C4-2B (cell line): ENCODE measurements around the gene KRI1.

Experiments used
- H3K27ac ChIP-seq: fragments of 450-650 bp; 2 replicates; pipeline ENCODE4 v1.5.1; 2017
- ZFX ChIP-seq: fragments of 450-650 bp; IDR thresholded peaks from 2 replicates; pipeline ENCODE4 v1.6.1; 2017
- TF ChIP-seq, protein P1 (sequence below): fragments of 450-650 bp; conservative IDR thresholded peaks from 2 replicates; pipeline ENCODE4 v1.5.1; 2017; ENCODE audit warnings: mild to moderate bottlenecking

The KRI1 gene

DNA sequence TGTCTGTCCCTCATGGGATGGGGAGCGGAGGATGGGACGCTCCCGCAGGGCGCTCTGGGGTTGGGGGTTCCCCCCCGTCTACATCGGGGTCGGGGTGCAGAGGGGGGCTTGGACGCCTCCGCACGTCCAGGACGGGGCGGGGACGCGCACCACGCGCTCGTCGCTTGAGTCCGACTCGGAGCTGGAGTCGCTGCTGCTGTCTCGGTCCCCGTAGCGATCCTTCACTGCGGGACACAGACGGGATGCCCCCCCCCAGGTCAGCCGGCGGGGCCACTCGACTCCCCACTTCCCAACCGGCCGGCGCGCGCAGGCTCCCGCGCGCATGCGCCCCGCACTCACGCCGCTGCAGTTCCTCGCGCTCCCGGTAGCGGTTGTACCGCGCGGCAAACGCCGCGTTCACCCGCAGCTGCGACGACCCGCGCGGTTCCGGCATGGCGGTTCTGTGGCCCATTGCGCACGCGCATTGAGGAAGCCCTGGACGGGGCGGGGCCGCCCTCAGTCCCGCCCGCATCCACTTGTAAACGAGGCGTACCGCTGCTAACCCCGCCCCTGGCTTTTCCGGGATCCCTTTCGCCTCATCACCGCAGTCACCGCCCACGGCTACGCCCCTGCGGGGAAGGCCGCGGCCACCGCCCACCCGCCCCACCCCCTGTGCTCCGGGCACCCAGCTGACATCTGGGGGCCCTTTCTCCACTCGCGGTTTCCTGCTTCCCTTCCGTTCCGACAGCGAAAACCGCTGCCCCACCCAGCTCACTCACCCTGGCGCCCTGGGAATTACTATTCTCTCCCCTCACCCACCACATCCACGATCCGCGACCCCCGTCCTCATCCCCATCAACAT is at the start of gene KRI1:
Gene KRI1 (minus strand): TSS at position 444 of the 841 bp plus-strand sequence. CDS start 11 bp downstream, at position 433.
- TF ChIP-seq ZFX: no peak
- TF ChIP-seq, protein P1, sequence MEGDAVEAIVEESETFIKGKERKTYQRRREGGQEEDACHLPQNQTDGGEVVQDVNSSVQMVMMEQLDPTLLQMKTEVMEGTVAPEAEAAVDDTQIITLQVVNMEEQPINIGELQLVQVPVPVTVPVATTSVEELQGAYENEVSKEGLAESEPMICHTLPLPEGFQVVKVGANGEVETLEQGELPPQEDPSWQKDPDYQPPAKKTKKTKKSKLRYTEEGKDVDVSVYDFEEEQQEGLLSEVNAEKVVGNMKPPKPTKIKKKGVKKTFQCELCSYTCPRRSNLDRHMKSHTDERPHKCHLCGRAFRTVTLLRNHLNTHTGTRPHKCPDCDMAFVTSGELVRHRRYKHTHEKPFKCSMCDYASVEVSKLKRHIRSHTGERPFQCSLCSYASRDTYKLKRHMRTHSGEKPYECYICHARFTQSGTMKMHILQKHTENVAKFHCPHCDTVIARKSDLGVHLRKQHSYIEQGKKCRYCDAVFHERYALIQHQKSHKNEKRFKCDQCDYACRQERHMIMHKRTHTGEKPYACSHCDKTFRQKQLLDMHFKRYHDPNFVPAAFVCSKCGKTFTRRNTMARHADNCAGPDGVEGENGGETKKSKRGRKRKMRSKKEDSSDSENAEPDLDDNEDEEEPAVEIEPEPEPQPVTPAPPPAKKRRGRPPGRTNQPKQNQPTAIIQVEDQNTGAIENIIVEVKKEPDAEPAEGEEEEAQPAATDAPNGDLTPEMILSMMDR: peak; percentile 52
- H3K27ac ChIP-seq: peak within 1 kb of the TSS; percentile 95

DNA sequence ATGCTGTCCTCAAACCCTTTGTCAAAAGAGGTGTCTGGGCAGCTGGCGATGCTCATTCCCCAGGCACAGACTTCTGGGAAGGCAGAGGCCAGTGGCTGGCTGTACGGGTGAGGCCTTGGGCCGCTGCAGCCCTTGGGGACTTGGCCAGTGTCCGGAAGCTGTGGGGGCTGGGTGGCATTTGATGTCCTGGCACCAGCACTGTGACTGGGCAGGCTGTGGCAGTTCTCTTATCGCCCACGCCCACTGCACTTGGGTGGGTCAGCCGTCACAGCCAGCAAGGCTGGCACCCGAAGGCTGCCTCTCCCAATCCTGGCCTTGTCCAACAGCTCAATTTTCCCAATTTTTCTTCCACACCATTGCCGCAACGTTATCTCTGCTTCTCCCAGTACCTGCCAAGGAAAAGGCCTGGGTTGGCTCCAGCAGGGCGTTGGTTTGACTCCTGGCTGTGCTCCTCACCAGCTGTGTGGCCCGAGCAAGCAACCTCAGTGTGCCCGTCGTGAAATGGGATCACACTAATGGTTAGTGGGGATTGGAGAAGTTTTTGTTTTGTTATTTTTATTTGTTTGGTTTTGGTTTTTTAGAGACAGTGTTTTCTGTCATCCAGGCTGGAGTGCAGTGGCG is 46.8 kb upstream of the KRI1 start:
- TF ChIP-seq, protein P1: no peak
- no peak for TF ChIP-seq ZFX
- no peak overlapping the region for H3K27ac ChIP-seq

DNA sequence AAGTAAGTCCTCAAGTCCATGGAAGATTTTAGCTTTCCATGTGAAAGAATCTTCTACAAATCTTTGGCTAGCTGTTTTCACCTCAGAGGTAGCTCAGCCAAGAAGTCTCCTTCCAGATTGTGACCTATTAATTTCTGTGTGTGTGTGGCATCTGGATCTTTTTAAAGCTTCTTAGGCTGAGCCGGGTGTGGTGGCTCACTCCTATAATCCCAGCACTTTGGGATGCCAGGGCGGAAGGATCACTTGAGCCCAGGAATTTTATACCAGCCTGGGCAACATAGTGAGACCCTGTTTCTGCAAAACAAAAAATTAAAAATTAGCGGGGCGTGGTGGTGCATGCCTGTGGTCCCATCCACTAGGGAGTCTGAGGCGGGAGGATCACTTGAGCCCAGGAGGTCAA is 46.1 kb upstream of the KRI1 start:
- H3K27ac ChIP-seq: no peak overlapping the region
- no peak for TF ChIP-seq ZFX
- TF ChIP-seq, protein P1: no peak

DNA sequence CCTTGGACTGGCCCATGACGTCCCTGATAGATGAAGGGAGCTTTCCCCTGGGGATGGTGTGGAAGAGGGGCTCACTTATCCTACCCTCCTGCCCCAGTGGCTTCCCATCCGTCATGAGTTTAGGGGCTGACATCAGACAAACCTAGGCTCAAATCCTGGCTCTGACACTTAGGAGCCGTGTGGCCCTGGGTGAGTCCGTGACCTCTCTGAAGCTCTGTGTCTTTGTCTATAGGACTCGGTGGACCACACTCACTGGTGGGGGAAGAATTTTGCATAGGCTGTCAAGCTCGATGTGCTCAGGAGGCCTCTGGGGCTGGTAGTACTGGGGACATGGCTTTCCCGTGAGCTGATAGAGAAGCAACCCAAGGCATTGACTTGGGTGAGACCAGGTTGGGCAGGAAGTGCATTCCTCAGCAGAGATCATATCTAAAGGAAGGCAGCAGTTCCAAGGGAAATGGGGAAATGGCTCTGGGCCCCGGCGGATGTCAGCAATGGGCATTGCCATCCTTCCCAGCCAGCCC is 38.7 kb upstream of the KRI1 start:
- peak overlapping the region; percentile 29 for H3K27ac ChIP-seq

DNA sequence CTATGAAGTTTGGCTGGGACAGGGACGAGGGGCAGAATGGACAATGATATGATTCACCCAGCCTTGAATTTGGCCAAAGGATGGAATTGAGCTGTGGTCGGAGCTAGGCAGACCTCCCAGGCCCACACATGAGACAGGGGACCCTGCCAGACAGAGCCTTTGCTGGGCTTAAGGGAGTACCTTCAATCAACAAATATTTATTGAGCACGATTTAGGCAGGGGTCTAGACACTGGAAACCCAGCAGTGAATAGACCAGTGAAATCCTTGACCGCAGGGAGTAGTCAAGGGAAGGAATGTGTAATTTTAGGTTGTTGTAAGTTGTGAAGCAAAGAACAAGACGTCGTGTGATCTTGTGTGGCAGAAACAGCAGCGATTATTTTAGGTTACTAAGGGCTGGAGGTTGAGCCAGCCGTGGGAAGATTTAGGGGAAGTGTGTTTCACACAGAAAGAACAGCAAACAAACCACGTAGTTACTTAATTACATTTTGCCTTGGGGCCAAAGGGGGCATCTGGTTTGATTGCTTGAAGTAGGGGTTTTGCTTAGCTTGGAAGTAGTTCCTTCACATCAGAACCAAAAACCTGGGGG is 38.2 kb upstream of the KRI1 start:
- peak overlapping the region; percentile 29 for H3K27ac ChIP-seq

More for the DNA sequence above, 38.7 kb upstream of the KRI1 start:
- TF ChIP-seq ZFX: no peak
- TF ChIP-seq, protein P1: no peak

DNA sequence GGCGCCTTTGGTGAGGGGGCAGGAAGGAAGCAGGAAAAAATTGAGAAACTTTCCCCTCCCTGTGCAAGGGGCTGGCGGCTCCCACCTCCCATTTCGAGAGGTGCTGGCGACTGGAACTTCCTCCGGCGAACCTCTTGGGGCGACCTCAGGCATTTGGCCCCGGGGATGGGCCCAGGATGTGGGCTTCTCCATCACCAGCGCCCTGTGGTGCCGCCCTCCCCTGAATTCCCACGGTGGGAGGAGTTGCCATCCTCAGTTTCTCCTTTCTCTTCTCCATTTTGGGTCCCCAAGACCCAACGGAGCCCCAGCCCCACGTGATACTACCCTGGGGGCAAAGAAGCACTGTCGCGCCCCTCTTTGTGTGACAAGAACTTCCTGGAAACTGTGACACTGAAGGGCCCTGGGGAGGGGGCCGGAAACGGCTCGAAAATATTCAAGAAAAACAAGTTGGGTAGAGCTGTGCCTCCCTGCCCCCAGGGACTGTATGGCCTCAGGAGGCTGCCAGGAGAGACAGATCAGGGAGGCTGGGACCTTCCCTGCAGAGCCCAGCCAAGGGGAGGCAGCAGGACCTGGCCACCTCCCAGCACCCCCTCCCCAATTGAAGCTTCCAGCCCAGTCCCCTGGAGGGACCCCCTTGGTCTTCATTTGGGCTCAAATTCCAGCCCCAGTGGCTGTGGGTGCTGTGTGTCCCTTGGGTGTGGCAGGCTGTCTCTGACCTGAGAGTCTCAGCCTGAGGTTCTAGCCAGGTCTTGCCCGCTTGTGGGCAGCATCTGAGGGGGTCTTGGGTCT is 37.5 kb upstream of the KRI1 start:
- no peak for TF ChIP-seq ZFX
- TF ChIP-seq, protein P1: no peak
- H3K27ac ChIP-seq: peak overlapping the region; percentile 29; the same call in 1 of the 2 replicates

More for the DNA sequence above, 38.2 kb upstream of the KRI1 start:
- no peak for TF ChIP-seq ZFX
- TF ChIP-seq, protein P1: no peak
